HG03565 (cell line): ENCODE data around the gene GPR151.
A peak's percentile ranks its signal among the peaks of the same experiment; 100 is the strongest.
"Not testable (repeated sequence)": the region's sequence is repeated elsewhere in the genome, so short reads cannot be mapped to it uniquely, and the experiment has no call there.

Experiments
- ATAC-seq: cut with Tn5 transposase; IDR thresholded peaks from one replicate; pipeline ENCODE4 v1.9.1; 2021; ENCODE audit warnings: mild to moderate bottlenecking, moderate library complexity; ENCODE audit not compliant: unreplicated experiment

GPR151 gene

GRCh38 chr5:146516151-146516475 lies at the start of gene GPR151:
TSS of gene GPR151 (minus strand) at chr5:146516190. CDS start at chr5:146516113, 77 bp downstream.
- no peak for ATAC-seq

DNA sequence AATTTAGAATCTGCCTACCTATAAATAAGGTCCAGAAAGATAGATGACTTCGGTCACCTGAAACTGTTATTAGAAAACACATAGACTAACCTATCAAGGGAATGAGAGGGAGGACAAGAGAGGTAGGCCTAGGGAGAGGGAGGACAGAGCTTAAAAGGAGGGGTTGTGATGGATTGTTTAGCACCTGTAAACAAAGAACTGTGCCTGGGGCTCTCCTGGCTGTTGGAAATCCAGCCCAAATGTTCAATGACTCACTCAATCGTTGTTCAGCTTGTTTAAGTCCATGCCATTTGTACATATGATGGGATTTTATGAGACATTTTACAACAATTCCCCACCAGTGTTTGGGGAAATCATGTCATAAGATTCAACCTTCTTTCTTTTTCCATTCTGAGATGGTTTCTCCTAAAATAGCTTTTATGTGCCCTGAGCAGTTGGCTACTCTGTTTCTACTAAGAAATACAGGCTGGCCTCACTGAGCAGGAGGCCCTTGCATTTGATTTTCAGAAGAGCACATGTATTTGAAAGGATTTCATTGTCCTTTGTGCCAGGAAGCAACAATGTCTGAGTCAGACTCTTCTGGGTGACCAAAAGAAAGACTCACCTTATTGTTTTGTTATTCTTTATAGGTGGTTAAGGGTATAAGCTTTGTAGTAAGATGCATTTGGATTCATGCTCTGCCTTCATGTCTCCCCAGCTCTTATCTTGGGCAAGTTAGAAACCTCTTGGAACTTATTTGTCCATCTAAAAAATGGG lies 48.2 kb upstream of the GPR151 start:
- ATAC-seq = no peak

DNA sequence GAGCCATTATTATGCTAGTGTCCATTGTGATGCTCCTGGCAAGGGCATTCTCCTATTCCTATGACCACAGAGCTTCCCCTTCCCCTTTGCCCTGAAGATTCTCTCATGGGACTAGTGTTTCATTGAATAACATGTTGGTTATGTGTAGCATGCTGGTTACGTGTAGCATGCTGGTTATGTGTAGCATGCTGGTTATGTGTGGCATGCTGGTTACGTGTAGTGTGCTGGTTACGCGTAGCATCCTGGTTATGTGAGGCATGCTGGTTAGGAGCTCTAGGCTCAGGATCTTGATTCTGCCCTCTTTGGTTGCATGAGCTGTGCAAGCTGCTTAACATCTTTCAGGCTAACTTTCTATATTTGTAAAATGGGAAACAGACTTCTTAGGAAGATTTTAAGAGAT lies 46.5 kb upstream of the GPR151 start:
- ATAC-seq = no peak

- no peak for ATAC-seq
Observed at GRCh38 chr5:146561711-146562110, 45.7 kb upstream of the GPR151 start.

DNA sequence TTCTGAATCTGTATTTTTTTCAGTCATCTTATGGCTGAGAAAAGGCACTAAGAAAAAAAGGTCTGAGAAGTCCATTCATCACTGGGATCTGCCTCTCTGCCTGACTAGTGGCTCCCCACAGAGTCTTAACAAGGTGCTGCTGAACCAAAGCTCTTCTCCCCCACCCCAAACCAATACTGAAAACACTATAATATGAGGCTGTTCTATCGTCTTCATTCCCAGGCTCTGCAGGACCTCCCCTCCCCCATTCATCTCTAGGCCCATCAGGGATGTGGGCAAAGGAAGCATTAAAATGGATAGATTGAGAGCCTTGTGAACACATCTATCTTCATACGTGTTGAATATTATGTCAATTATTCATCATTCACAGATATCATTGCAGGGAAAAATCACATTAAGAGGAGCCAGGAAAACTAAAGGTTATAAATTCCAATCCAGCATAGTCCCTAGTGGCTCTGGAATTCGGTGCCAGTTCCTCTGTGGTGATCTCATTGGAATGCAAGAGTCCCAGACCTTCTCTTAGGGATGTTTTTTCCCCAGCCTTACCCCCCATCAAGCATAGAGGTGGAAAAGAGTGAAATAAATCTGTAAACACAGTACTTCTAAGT lies 44.3 kb upstream of the GPR151 start:
- ATAC-seq = no peak

GRCh38 chr5:146556884-146557283 lies 40.9 kb upstream of the GPR151 start:
- not testable (repeated sequence) for ATAC-seq

GRCh38 chr5:146553446-146553845 lies 37.5 kb upstream of the GPR151 start:
- no peak for ATAC-seq

GRCh38 chr5:146549615-146550014 lies 33.6 kb upstream of the GPR151 start:
- no peak for ATAC-seq

DNA sequence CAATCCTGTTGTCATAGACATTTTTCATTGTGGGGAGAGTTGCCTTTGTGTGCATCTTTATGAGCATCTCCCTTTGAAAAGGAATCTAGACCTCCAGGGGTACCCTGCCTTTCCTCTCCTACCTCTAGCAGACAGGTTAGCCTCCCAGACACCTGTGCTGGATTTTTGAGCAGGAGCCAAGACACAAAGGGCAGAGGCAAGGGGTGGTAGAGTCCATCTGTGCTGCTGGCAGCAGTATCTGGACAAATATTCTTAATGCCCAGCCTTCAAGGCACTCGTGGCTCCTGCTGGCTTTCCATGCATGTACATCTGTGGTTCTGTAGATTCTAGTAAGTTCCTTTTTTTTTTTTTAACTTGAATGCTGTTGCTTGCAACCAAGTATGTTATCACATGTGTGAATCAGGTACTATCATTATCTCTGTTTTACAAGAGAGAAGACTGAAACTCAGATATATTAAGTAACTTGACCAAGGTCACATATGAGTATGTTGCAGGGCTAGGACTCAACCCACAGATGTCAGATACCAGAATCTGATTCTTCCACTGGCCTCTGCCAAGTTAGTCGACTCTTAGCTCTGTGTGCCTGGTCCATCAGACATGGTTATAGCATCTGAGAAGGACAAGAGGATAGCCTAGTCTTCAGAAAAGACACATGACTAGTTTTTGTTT lies 32.9 kb upstream of the GPR151 start:
- peak; percentile 82 for ATAC-seq

DNA sequence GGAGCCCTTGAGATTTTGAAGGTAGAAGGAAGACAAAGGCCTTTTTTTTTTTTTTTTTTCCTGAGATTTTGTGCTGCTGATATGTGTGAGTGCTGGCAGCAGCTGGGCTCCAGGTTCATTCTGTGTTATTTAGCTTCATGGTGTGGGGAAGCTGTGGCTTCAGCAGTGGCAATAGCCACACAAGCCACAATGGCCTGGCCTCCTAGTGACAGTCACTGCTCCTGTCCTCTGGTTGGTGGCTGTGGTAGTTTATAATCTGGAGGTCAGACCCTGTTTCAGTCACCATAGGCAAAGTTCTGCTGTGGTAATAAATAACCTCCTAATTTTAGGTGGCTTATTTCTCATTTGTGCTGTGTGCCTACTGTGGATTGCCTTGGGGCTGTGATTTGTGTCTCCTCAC lies 28.2 kb upstream of the GPR151 start:
- ATAC-seq = no peak

DNA sequence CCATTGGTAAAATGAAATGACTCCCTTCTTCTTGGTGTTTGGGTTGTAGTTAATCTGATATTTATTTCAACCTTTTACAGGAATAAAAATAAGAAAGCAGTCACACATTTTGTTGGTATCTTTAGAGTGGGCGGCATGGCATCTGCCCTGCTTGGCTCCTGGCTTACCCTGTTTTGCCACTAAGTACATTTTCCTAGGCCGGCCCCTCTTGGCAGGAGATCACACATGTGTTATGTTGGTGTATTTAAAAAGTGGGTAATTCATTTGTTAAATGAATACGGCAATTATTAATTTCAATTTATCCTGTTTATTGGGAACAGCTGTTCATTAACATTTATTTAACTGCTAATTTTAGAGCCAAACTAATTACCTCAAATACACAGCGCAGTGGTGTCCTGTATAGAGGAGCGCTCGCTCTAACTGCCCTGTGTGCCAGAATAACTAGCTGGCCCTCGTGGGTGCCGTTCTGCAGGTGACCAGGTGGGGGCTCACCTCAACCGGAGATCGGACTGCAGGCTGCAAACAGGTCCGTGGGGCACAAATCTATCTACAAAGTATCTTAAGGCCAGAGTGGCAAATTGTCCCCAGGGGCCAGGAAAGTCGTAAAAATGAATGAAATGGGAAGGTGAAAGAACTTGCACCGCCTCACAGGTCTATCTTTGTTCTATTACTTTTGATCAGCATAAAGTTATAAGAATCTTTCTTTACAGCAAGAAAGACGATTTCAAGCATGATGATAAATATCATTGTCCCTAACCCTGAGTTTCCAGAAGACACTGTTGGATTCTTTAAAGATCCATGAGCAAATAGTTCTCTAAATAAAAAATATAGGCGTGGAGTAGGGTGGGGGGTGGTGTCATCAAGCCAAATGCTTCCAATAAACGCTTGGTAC lies 26.2 kb upstream of the GPR151 start:
- ATAC-seq = peak; percentile 98

DNA sequence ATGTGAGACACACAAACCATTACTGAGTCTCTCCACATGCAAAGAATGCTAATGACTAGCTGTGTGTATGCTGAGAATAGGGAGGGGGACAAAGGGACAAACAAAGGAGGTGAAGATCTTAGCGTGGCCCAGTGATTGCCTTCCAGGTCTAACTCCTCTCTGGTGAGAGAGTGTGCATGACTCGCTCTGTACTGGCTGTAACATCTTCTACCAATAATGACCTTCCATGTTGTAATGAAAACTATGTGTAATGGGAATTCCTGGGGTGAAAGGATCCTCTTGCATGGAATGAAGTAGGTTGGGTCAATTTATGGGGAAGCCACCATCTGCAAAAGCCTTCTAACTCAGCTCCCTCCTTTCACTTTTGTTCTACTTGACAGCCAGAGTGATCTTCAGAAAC lies 24.4 kb upstream of the GPR151 start:
- ATAC-seq = no peak

- ATAC-seq = no peak
Observed at GRCh38 chr5:146539973-146540372, 24.0 kb upstream of the GPR151 start.

GRCh38 chr5:146538432-146538831 lies 22.4 kb upstream of the GPR151 start:
- ATAC-seq = no peak

- no peak for ATAC-seq
Observed at GRCh38 chr5:146533882-146534281, 17.9 kb upstream of the GPR151 start.

DNA sequence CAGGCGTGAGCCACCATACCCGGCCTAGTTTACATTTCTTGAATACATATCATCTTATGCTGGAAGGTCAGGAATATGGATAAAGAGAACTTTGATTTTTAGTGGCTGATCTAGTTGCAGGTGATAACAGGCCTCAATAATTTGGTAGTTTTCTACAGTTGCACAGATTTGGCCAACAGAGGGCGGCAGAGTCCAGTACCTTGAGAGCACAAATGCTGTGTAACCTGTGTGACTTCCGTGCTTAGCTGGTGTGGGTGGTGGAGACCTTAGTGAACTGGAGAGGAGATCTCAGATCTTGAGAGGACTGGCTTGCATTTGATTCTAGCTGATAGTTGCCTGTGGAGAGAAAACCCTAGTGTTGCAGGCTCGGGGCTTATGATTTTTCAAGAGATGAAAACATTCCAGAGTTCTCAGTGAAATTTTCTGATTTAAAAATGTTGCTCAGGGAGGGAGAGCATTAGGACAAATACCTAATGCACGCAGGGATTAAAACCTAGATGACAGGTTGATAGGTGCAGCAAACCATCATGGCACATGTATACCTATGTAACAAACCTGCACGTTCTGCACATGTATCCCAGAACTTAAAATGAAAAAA lies 17.4 kb upstream of the GPR151 start:
- peak; percentile 99 for ATAC-seq

DNA sequence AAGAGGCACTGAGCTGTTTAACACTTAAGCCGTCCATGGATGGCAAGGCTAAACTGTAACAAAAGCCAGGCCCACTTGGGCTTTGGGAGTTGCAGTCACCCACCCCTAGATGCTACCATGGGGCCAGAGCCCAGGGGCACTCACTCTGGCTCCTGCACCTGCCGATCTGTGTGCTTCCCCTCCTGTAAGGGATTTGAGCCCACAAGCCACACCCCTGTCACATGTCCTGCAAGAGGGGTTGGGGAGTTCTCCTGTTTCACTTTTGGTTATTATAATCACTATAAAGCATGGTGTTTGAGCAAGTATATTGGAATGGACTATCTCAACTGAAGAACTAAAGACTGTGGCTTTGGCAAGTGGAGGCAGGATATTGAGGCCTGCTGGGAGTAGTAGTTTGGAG lies 14.0 kb upstream of the GPR151 start:
- no peak for ATAC-seq

DNA sequence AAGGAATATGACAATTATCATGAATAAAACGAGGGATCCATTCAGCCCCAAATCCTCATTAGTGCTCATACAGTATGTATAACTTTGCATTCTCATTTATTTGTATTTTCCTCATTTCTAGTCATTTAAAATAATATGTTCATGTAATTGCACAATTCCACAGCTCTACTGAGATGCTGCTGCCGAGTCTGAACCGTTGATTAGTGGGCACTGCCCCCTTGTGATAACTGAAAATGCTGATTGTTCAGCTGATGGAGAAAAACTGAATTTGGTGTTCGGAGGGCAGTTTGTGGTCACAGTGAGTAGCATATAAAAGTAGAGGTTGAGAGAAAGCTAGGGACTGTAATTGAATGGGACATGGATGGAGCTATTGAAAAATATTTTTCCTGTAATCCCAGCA lies 12.2 kb upstream of the GPR151 start:
- ATAC-seq = no peak

- no peak for ATAC-seq
Observed at GRCh38 chr5:146527785-146528184, 11.8 kb upstream of the GPR151 start.

GRCh38 chr5:146523698-146524097 lies 7.7 kb upstream of the GPR151 start:
- no peak for ATAC-seq
